ENCODE measurements around the gene CYBRD1.
"Not testable (repeated sequence)": the region's sequence is repeated elsewhere in the genome, so short reads cannot be mapped to it uniquely, and the experiment has no call there.

CYBRD1 gene

DNA sequence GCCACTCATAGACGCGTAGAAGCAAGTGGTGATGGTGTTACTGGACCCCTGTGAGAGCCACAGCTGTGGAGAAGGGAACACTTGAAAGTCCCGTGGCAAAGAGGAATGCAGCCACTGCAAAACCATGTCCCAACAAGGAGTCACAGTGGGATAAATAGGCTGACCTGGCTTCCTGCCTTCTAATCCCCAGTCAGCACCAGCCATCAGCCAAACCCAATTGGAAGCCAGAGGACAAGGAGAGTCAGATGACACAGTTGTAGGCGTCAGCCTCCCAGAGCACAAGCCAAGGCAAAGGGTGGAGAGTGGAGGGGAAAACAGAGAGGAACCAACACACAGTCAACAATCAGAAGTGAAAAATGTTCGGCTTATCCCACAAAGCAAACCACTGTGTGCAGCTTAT lies 5.5 kb upstream of the CYBRD1 start:
- no peak for DNase-seq

GRCh38 chr2:171520471-171520870 lies 1.8 kb upstream of the CYBRD1 start:
- no peak for DNase-seq

DNA sequence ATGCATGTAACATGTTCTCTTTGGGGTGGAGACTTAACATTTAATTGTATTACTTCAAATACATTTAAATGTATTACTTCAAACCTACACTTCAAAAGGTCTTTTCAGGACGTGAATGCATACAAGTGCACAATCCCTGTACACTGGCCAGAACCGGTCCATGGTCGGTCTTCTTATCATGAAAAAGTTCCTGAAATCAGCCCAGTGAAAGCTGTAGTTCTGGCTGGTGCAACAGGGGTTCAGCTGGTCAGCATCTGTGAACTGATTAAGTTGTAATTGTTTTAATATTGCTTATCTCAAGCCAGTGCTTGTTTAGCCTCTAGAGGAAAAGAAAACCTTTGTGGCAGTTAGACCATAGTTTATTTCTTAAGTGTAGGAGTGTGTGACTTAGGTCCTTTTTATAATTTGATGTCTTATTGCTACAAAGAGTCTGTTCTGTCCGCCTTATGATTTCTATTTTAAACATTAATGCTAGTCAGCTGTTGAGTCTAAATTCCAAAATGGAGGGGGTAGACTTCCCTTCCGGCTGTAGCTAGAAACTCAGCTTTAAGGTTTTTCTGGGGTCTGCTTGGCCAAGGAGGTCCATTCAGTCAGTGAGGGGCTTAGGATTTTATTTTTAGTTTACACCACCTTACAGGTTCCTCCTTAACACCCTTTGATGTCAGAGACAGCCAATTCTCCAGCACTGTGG lies 768 bp upstream of the CYBRD1 start:
- DNase-seq = no peak

DNA sequence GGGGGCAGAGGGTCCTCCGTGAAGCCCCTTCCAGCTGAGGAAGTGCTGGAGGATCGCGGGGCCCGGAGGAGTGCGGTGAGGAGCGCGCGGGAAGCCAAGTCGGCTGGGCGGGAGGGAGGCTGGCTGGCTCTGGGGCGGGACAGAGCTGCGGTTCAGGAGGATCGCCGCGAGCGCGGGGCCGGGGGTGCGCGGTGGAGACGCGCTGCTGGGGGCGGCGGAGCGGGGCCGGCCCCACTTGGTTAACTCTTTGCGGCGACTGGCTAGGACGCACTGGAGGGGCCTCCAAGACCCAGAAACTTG lies 464 bp downstream of the CYBRD1 start:
- DNase-seq = peak in 1 of 5 experiments; percentile 27

- peak in 1 of 5 experiments; percentile 34 for DNase-seq
Measured at GRCh38 chr2:171523088-171524017, 1.1 kb downstream of the CYBRD1 start.

DNA sequence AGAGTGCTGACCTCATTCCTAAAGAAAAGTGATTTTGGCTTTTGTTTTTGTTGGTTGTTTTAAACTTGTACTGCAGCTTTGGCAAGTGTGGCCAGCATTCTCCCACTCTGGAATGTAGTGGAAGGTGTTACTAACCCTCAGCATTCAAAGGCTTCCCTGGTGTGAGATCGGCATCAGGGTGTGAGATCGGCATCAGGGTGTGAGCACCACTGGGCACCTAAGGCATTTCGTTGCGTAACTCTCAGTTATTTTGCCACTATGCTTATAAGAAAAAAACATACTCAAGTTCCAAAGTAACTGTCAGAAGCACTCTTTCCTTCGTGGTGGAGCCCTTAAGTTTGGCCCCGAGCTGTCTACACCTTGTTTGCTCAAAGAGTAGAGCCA lies 1.7 kb downstream of the CYBRD1 start:
- no peak for DNase-seq

GRCh38 chr2:171529914-171530313 lies 7.6 kb downstream of the CYBRD1 start:
- DNase-seq = peak in 1 of 5 experiments; percentile 8

- DNase-seq = no peak
Measured at GRCh38 chr2:171530378-171530777, 8.1 kb downstream of the CYBRD1 start.

DNA sequence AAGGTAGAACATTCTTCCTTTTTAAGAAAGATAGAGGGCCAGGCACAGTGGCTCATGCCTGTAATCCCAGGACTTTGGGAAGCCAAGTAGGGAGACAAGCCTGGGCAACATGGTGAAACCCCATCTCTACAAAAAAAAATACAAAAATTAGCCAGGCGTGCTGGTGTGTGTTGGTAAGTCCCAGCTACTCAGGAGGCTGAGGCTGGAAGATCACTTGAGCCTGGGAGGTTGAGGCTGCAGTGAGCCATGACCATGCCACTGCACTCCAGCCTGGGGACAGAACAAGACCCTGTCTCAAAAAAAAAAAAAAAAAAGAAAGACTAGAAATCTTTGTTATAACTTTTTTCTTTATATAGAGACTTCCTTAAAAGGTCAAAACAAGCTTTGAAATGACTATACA lies 8.6 kb downstream of the CYBRD1 start:
- not testable (repeated sequence) for DNase-seq

GRCh38 chr2:171531291-171531690 lies 9.0 kb downstream of the CYBRD1 start:
- no peak for DNase-seq

- DNase-seq = no peak
Measured at GRCh38 chr2:171531836-171532450, 9.7 kb downstream of the CYBRD1 start.

DNA sequence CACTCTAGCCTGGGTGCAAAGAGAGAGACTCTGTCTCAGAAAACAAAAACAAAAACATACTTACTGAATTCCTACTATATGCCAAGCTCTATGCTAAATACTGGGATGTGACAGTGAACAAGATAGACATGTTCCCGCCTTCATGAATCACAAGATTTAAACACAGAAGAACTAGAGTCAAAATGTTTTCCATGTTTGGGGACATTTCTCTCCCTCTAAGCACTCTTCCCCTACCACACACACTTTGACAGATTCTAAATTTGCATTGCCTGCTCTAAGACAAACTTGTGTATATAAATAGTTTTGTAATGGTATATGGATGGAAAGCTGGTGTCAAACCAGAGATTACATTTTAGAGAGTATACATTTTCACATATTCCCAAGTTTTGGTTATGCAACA lies 11.1 kb downstream of the CYBRD1 start:
- DNase-seq = no peak

GRCh38 chr2:171535528-171535927 lies 13.3 kb downstream of the CYBRD1 start:
- DNase-seq = not testable (repeated sequence)

GRCh38 chr2:171540437-171540836 lies 18.2 kb downstream of the CYBRD1 start:
- no peak for DNase-seq

- peak in 1 of 5 experiments; percentile 15 for DNase-seq
Measured at GRCh38 chr2:171541202-171541887, 19.1 kb downstream of the CYBRD1 start.

DNA sequence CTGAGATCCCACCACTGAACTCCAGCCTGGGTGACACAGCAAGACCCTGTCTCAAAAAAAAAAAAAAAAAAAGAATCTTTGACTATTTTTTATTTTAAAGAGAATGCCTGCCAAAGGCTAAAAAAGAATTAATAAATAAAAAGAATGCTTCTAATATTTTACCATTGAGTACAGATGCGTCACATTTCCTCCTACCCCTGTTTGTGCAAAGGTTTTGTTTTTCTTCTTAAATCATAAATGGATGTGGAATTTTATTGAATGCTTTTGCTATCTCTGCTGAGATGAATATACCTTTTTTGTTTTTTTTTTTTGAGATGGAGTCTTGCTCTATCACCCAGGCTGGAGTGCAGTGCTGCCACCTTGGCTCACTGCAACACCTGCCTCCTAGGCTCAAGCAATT lies 22.8 kb downstream of the CYBRD1 start:
- DNase-seq = no peak

DNA sequence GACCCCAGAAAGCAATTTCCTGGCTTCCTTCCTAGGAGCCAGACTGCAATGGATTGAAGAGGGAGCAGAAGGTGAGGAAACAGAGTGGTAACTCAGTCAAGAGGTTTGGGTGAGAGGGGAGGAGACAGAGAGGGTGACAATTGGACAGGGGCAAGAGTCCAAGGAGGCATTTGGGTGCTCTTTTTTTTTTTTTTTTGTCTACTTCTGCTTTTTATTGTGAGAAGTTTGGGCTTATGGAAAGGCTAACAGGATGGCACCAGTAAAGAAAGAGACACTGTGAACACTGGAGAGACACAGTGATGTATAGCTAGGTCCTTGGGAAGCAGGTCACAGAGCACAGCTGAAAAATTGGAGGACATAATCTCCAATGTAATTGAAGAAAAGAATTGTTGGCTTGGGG lies 25.0 kb downstream of the CYBRD1 start:
- no peak for DNase-seq

- DNase-seq = peak in 1 of 5 experiments; percentile 9
Measured at GRCh38 chr2:171547720-171548119, 25.4 kb downstream of the CYBRD1 start.

- DNase-seq = no peak
Measured at GRCh38 chr2:171550613-171551012, 28.3 kb downstream of the CYBRD1 start.

DNA sequence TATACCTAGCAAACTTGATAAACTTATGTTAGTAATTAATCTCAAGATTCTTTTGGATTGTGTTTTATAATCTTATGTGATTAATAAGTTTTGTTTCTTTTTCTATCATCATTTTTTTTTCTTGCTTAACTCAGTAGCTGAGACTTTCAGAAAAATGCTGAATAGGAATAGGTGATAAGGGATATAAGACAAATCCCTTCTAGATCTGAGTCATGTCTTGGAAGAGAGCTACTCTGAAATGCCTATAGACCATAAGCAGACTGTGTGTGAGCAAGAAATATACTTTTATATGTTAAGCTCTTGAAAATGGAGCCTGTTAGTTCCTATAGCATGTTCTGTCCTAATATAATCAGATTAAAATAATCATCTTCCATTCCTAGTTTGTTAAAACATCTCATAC lies 29.6 kb downstream of the CYBRD1 start:
- no peak for DNase-seq

GRCh38 chr2:171553236-171553635 lies 31.0 kb downstream of the CYBRD1 start:
- no peak for DNase-seq

- peak in 1 of 5 experiments; percentile 43 for DNase-seq
Measured at GRCh38 chr2:171553858-171554257, 31.6 kb downstream of the CYBRD1 start.

DNA sequence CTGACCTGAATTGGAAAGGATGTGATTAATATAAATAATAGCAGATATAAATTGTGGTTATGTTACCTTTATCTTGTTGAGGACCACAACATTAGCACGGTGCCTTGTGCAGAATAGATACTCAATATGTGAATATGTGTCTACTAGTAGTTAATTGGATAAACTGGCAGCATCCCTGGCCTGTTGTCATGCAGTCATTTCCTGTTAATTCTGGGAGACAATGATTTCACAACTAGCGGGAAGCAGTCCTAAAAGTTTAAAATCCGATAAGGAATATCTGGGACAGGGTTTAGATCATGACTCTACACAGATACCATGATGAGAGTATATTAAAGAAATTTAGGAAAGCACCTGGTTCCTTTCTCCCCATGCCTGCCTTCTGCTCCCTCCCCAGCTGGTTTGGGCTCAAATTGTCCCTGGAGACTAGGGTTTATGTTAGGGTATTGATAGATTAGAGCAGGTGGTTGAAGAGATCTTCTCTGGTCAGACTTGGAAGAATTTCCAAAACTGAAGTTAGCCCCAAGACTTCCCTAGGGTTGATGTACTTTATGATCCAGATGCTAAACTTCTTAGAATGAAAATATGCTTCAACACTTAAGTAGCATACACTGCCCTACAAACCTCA lies 32.8 kb downstream of the CYBRD1 start:
- no peak for DNase-seq

All from T-helper 2 cell (primary cell).